GM21825 (cell line): ENCODE data around the gene ZNF157.
"Not testable (repeated sequence)": the region's sequence is repeated elsewhere in the genome, so short reads cannot be mapped to it uniquely, and the experiment has no call there.

Experiments
- ATAC-seq: cut with Tn5 transposase; IDR thresholded peaks from one replicate; pipeline ENCODE4 v1.9.1; 2021; ENCODE audit warnings: mild to moderate bottlenecking, moderate library complexity; ENCODE audit not compliant: unreplicated experiment

ZNF157 gene

DNA sequence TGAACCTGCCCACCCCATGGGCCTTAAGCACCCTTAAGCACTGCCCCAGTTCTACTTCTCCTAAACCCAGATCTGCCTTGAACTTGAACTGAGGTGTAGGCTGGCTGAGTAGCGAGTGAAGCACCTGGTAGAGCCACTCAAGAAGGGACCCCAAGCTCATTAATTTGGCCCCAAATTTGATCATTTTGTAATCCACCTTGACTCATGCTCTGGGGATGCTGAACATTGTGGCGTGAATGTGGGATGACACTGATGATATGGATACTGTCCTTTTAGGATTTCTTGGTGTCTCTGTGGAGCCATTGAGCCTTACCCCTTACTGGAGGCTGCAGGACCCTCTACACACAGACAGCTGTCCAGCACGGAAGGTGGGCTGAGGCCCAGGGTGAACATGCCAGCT is at the start of gene ZNF157:
TSS of gene ZNF157 (plus strand) at position 301 of the 400 bp plus-strand sequence. CDS start at position 392, 91 bp downstream.
- ATAC-seq, result no peak

DNA sequence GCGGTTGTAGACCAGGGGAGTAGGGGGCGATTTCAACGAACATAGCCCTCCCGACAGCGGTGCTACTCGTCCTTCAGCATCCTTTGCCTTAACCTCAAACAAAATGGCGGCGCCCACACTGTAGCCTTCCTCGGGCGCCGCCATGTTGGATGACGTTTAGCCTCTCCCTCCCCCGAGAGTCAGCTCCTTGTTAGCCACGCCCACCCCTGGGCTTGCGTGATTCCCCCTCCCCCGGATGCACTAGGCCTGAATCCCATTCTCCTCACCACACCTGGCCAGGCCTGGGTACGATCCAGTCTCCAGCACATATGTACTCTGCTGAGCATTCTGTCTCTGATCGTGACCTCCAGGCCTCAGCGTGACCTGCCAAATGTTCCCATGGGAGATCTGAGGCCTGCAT is 49.0 kb upstream of the ZNF157 start:
- ATAC-seq, result no peak

DNA sequence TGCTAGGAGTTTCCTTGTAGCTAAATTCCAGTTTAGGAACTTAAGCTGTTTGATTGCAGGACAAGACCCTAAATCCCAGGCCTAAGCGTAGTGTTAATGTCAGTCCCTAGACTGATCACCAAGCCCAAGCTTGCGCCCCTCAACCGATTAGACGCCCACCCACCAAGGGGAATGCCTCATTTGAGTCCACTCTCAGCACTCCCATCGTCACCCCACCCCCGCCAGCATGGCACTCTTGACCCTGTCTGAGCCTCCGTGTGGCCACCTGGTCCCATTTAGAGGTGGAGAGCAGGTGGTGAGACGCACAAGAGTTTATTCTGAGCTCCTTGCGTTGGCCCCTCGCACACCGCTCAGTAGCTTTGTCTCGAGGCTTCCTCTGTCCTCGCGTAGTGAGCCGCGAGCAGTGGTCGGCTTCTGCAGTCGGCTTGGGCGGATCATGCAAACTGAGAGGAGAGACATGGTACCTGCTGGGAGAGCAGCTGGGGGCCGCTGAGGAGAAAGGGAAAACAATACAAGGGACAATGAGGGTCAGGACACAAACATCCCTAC is 48.5 kb upstream of the ZNF157 start:
- ATAC-seq, result no peak

DNA sequence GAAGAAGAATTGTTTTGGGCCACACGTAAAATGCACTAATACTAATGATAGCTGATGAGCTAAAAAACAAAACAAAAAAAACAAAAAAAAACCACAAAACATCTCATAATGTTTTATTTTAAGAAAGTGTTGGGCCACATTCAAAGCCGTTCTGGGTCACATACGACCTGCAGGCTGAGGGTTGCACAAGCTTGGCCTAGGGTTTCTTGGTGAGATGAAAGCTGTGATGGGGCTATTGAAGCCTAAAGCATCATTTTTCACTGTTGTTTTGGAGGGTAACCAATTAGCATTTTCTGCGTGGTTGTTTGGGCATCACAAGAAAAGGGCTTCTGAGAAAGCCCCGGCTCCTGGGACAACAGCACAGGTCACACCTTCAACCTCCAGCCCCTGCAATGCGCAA is 42.5 kb upstream of the ZNF157 start:
- no peak for ATAC-seq

DNA sequence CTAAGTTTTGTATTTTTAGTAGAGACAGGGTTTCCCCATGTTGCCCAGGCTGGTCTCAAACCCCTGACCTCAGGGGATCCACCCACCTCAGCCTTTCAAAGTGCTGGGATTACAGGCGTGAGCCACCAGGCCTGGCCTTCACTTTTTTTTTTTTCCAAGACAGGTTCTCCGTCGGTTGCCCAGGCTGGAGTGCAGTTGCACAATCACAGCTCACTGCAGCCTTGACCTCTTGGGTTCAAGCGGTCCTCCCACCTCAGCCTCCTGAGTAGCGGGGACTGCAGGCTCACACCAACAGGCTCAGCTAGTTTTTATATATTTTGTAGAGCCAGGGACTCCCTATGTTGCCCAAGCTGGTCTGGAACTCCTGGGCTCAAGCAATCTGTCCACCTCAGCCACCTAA is 37.6 kb upstream of the ZNF157 start:
- ATAC-seq, result not testable (repeated sequence)

DNA sequence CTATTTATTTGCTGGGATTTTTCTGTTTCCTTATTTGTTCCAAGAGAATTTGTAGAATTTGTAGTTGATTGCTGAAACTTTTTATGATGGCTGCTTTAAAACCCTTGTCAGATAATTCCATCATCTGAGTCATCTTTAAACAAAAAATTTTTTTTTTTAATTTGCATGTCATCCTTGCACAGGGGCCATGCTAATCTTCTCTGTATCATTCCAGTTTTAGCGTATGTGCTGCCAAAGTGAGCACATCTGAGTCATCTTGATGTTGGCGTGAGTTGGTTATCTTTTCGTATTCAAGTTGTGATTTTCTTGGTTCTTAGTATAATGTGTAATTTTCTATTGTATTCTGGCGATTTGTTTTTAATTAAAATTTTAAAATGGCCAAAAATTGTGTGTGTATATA is 18.7 kb upstream of the ZNF157 start:
- no peak for ATAC-seq

DNA sequence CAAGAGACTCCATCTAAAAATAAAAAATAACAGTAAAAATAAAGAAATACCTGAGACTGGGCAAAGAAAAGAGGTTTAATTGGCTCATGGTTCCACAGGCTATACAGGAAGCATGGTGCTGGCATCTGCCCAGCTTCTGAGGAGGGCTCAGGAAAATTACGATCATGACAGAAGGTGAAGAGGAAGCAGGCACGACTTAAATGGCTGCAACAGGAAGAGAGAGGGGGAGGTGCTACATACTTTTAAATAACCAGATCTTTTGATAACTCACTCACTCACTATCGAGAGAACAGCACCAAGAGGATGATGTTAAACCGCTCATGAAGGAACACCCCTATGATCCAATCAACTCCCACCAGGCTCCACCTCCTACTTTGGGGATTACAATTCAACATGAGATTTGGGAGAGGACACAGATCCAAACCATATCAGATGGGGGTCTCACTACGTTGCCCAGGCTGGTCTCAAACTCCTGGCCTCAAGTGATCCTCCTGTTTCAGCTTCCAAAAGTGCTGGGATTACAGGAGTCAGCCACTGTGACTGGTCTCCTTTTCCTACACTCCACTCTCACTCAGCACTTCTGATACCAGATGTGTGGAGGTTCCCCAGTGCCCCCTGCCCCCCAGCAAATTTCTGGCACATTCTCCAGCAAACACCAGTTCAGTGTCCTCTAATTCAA is 11.9 kb upstream of the ZNF157 start:
- no peak for ATAC-seq

DNA sequence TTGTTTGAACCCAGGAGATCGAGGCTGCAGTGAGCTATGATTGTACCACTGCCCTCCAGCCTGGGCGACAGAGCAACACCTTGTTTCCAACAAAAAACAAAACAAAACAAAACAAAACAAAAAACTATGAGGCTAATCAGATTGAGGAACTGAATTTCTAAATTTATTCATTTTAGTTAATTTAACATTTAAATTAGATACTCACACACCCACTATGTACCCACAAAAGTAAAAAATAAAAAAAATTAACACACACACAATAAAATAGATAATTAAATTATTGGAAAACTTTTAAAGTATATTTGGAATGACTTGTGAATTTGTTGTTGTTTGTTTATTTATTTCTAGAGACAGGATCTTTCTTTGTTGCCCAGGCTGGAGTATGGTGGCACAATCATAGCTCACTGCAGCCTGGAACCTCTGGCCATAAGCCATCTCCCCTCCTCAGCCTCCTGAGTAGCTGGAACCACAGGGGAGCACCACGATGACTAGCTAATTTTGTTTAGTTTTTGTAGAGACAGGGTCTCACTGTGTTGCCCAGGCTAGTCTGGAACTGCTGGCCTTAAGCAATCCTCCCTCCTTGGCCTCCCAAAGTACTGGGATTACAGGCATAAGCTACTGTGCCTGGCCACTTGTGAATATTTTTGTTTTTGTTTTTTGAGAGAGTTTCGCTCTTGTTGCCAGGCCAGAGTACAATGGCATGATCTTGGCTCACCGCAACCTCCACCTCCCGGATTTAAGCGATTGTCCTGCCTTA is 9.8 kb upstream of the ZNF157 start:
- ATAC-seq, result no peak

DNA sequence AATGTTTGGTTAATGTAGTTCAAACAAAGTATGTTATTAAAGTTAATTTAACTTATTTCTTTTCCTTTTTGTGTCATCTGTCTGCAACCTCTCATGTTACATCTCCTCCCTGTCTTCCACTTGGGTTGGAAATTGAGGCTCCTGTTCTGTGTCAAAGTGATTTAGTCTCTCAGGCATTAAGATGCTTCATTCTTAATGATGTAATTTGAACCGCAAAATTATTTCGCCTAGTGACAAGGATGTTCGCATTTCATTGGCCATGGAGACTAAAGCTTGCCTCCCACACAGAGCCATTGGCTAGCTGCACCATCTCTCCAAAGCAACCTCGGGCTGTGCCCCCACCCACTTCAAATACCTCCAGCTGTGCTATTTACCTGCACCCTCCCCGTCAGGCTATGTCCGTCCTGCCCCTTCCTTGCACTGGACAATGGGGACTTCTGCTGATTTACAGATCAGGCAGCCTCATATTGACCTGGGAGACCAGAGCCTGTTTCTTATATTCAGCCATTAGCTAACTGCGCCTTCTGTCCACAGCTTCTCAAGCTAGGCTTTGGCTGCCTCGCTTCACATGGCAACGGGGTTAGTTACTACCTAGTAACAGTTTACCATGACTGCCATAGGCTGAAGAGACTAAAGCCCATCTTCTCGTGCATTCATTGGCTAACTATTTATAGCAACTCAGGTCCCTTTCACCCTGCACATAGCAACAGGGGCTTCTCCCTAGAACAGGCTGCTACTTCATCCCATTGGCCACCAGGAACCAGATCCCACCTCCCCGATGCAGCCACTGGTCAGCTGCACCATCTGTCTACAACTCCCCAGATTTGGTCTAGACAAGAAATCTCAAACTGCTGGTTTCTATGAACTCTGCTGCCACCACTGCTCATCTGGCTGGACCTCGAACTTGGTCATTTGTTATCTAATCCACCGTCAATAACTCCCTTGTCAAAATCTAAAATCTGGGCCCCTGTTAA is 8.6 kb upstream of the ZNF157 start:
- ATAC-seq, result peak; percentile 92

DNA sequence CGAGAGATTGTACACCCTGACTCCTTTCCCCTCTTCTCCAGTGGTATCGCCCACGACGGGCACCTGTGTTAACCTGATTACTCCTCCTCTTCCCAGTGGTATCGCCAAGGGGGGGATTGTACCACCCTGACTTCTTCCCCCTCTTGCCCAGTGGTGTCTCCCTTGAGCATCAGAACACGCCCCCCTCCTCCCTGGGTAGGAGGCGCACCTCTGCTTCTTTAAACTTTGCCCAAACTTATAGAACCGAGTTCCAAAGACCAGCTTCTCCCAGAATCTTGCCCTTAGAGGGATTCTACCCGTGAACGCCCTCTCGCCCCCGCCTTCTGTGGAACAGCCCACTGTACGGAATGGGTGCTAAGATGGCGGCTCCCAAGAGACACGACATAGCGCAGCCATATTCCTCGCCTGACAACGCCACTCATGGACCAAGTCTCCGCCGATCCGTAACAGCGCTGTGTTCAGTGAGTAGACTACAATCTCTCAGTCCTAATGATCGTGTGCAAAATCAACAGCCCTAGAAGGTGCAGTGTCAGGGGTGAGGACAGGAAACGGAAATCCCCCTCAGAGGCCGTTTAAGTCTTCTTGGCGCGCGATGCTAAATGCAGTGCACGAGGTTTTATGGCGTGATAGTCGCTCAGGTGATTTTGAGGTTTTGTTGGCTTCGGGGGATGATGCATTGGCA is 4.2 kb upstream of the ZNF157 start:
- ATAC-seq, result no peak

DNA sequence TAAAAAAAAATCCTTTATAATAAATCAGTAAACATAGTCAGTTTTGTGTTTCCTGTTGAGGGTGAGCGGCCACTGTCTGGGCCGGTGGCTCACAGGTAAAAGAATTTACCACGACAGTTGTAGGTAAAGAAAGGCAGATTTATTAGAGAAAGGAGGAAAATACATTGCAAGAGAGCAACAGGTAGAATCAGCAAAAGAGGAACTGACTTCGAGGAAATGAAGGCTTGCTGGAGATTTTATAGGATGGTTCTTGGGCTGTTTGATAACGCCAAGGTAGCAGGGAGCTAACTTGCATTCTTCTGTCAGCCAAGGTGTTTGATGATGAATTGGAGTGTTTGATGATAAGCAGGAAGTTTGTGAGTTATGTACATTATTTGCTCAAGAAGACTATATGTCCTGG is 2.8 kb downstream of the ZNF157 start:
- no peak for ATAC-seq

DNA sequence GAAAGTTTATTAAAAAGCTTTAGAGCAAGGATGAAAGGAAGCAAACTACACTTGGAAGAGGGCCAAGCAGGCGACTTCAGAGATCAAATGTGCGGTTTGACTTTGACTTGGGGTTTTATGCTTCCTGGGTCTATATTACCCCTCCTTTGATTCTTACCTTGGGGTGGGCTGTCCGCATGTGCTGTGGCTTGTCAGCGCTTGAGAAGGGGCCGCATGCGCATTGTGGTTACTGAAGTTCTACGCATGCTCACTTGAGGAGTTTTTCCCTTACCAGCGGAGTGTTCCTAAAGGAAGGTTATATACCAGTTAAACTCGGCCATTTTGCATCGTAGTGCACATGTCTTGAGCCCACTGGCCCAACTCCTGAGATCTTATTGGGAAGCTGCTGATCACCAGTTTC is 9.9 kb downstream of the ZNF157 start:
- no peak for ATAC-seq

DNA sequence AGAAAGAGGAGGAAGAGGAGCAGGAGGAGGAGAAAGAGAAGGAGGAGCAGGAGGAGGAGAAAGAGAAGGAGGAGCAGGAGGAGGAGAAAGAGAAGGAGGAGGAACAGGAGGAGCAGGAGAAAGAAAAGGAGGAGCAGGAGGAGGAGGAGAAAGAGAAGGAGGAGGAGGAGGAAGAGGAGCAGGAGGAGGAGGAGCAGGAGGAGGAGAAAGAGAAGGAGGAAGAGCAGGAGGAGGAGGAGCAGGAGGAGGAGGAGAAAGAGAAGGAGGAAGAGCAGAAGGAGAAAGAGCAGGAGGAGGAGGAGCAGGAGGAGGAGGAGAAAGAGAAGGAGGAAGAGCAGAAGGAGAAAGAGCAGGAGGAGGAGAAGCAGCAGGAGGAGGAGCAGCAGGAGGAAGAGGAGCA is 10.5 kb downstream of the ZNF157 start:
- ATAC-seq, result not testable (repeated sequence)

DNA sequence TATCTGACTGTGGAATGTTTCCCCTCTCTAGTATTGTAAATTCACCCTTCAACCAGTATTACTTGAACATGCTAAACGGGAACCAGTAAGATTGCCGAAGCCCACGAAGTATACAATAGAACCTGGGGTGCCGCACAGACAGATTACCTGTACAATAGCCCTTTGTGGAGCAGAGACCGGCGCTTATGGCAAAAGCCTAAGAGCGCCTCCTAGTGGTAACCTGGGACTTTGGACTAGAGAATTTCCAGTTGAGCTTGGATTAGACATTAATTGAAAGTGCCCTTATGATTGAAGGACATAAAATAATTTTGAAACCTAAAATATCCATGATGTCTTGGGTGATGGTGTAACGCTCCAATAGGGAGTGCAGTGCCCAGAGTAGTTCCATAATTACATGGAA is 14.1 kb downstream of the ZNF157 start:
- peak; percentile 57 for ATAC-seq

DNA sequence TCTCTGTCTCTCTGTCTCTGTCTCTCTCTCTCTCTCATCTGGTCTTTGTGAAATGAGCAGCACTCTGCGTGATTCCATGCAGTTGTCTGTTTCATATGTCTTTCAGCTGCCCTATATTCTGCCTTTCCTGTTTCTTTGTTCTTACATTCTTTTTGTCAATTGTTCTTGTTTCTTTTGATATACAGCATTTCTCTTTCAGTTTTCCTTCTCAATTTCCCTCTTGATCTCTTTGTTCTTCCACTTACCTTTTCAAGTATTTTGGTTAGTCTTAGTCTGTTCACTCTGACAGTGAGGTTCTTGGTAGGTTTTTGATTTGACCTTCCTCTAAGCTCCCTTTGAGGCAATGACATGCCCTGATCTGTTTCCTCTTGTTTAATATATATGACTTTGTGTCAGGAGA is 20.4 kb downstream of the ZNF157 start:
- no peak for ATAC-seq

DNA sequence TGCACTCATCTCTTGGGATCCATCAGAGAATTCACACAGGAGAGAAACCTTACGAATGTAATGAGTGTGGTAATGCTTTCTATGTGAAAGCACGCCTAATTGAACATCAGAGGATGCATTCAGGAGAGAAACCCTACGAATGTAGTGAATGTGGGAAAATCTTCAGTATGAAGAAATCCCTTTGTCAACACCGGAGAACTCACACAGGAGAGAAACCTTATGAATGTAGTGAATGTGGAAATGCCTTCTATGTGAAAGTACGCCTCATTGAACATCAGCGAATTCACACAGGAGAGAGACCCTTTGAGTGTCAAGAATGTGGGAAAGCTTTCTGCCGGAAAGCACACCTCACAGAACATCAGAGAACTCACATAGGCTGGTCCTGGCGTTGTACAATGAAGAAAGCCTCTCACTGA is 42.8 kb downstream of the ZNF157 start:
- ATAC-seq, result no peak

DNA sequence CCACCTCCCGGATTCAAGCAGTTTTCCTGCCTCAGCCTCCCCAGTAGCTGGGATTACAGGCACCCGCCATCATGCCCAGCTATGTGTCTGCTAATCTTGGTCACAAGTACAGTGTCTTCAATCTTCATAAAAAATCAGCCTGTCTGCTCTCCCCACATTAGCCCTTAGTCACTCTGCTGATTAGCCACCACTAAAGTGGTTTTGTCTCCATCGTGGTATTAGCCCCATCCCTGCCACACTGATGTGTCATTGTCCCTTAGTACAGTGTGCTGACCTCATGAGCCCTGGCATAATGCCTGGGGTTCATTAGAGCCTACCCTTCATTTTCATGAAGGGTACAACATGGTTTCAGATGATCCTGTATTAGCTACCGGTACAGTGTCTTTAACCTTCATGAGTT is 49.9 kb downstream of the ZNF157 start:
- no peak for ATAC-seq

DNA sequence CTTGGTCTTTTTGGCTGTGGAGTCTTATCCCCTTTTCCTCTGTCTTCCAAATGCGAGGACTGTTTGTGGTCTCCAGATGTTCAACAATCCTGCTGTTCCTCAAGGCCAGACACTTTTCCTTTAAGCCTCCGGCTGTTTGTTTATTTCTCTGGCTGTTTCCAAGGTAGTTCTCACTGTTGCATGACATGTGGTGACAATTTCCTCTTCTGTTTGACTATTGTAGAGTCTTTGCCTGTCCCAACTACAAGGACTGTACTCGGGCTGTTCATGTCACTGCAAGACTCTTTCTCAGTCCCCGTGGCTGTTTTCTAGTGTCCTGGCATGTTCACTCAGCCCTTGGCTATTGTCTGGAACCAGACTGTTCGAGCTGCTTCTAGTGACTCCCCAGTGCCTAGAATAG is 50.6 kb downstream of the ZNF157 start:
- no peak for ATAC-seq

DNA sequence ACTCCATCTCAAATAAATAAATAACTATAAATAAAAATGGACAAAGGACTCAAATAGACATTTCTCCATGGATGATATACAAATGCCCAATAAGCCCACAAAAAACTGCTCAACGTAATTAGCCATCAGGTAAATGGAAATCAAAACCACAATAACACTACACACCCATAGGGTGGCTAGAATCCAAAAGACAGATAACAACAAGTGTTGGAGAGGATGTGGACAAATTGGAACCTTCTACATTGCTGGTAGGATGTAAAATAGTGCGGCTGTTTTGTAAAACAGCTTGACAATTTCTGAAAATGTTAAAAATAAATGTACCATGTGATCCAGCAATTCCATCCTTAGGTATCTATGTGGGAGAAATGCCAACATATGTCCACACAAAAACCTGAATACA is 52.1 kb downstream of the ZNF157 start:
- ATAC-seq, result no peak

DNA sequence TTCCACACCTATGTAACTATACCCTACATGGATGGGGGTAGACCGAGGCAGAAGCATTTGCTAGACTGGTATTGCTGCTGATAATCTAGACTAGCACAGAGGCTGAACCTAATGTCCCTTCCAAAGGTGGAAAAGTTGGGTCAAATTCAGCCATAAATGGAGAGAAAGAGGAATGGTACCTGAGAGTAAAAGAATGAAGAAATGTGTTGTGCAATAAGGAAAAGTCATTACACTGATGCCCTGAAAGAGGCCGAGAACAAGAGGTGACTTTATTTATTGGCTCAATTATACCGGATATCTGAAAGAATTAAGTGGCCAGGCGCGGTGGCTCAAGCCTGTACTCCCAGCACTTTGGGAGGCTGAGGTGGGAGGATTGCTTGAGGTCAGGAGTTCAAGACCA is 60.5 kb downstream of the ZNF157 start:
- no peak for ATAC-seq

DNA sequence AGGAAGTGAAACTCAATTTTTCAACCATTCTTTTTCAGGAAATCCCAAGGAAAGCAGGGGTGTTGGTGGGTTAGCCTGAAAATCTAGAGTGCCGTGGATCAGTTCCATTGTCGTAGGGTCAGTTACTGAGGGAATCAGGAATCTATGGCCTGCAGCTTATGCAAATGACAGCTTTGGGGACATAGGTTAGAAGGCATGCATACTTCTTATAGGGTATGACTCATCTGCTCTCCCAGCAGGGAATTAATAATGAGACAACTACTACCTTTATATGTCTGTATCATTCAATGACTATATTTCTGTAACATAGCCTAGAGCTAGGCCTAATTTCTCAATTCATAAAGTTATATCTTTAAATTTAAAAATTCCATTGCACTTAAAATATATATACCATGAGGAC is 76.1 kb downstream of the ZNF157 start:
- ATAC-seq, result no peak
